Stimulated activated naive CD4-positive, alpha-beta T cell treated with Interleukin-2 at 50 U/mL for 16 hours (primary cell): ENCODE measurements around the gene CNNM3.
"Not testable (repeated sequence)": the region's sequence is repeated elsewhere in the genome, so short reads cannot be mapped to it uniquely, and the experiment has no call there.

Experiments used
- DNase-seq: peaks from one replicate; lab custom pipeline; 2025; lab: John Stamatoyannopoulos, UW

Gene CNNM3

GRCh38 chr2:96799623-96799935 is 16.5 kb upstream of the CNNM3 start:
- DNase-seq = no peak

DNA sequence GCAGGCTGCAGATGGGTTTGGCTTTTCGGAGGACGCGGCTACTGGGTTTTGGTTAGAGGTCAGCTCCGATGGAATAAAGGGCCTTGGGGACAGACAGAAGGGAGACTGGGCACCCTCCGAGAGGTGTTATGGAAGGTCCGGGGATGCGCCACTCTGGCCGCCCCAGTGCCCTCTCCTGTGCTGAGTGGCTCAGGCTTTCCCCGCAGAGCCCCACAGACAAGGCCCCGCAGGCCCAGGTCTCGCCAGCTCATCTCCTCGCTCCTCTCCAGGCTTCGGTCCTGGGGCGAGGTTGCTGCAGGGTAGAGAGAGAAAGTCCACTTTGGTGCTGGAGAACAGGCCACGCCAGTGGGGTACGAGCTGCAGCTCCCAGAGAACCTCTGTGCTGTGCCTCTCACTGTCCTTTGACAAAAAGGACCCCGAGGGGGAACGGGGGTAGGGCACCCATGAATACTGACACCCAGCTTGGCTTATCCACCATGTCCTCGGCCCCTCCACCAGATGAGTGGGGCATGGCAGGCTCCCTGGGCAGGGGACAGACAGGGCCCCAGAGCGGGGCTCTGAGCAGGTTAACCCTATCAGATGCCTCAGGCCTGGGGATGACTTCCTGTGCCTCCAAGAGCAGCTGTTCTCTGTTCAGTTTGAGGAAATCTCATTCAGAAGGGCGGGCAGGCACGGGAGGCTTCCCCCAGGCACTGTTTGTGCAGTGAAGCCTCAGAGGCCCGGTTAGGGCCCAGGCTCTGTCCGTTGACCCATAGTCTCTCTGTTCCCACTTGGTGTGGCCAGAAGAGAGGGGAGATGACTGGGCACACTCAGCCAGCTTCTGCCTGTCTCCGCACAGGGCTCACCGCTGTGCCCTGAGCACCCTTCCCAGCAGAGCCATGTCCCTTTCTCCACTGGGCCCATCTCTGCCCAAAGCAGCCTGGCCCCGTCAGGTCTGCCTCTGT is 15.7 kb upstream of the CNNM3 start:
- no peak for DNase-seq

- DNase-seq = peak; percentile 68
Observed at GRCh38 chr2:96801005-96801785, 14.9 kb upstream of the CNNM3 start.

DNA sequence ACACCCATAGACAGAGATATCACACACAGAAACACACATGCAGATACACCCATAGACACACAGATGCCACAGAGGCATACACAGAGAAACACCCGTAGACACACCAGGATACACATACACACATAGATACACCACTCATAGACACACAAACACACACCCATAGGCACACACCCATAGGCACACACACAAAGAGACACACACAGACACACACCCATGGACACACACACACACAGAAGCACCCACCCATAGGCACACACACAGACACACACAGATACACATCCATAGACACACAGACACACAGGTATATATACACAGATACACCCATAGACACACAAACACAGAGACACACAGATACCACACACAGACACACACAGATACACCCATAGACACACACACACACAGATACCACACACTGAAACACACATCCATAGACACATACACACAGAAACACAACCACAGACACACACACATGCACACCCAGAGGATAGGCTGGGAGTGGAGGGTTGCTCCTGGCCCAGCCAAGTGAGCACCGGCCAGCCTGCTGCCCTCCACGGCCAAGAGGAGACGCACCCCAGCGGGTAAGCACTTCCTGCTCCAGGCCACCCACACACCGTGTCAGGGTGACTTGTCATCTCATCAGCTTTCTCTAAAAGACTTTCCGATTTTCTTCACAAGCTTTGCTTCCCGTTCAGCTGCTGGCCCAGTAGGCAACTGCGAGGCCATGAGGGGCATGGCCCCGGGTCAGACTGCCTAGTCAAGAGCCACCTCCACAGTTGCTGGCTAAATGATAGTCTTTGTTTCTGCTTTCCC is 14.1 kb upstream of the CNNM3 start:
- peak; percentile 56 for DNase-seq

- no peak for DNase-seq
Observed at GRCh38 chr2:96802721-96803120, 13.3 kb upstream of the CNNM3 start.

- DNase-seq = no peak
Observed at GRCh38 chr2:96804986-96805385, 11.1 kb upstream of the CNNM3 start.

- not testable (repeated sequence) for DNase-seq
Observed at GRCh38 chr2:96805946-96806345, 10.1 kb upstream of the CNNM3 start.

GRCh38 chr2:96806468-96807126 is 9.5 kb upstream of the CNNM3 start:
- DNase-seq = peak; percentile 30

DNA sequence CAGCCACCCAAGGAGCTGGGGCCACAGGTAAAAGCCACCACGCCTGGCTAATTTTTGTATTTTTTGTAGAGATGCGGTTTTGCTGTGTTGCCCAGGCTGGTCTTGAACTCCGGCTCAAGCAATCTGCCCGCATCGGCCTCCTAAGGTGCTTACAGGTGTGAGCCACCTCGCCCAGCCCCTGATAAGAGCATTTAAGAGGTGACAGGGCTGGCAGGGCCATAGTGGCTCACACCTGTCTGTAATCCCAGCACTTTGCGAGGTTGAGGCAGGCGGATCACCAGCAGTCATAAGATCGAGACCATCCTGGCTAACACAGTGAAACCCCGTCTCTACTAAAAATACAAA is 9.0 kb upstream of the CNNM3 start:
- DNase-seq = no peak

GRCh38 chr2:96808176-96808837 is 7.8 kb upstream of the CNNM3 start:
- DNase-seq = no peak

DNA sequence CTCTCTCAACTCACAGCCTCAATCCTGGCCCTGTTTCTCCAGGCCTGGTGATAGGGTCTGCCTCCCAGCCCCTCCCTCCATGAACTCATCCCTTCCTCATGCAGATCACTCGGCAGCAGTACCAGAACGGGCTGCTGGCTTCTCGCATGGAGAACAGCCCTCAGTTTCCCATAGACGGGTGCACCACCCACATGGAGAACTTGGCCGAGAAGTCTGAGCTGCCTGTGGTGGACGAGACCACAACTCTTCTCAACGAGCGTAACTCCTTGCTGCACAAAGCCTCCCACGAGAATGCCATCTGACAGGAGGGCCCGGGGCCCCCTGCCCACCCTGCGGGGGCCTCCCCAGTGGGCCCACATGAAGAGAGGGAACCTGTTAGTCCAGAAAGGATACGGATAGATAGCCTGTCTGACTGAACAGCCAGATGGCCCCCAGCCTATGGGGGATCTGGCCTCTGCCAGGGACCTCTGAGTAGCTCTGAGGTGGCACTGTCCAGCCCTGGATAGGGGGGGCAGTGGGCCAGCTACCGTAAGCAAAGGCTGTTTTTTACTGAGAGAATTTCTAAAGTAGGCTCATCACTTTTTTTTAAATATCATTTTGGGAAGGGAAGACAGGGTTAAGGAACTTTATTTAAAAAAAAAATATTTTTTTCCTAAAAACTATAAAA is 6.7 kb upstream of the CNNM3 start:
- no peak for DNase-seq

GRCh38 chr2:96809951-96810782 is 5.9 kb upstream of the CNNM3 start:
- DNase-seq = no peak

- no peak for DNase-seq
Observed at GRCh38 chr2:96810783-96811192, 5.3 kb upstream of the CNNM3 start.

GRCh38 chr2:96811917-96812316 is 4.2 kb upstream of the CNNM3 start:
- DNase-seq = no peak

DNA sequence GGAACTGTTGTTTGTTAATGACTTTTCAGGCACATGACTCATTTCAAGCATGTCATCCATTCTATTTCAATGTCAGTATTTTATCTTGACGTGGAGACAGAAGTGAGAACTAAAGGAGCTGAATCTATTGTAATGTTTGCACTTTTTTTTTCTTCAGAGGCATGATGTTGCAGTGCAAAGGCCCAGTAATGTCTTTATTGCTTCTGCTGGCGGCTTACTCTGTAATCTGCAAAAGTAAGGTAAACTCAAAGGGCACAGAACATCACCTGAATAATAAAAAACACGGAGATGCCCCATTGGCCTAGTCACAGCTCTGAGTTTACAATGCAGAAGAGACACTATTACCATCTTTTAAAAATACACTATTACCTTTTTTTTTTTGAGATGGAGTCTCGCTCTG is 2.4 kb upstream of the CNNM3 start:
- DNase-seq = no peak

GRCh38 chr2:96815326-96816126 is 542 bp upstream of the CNNM3 start:
- DNase-seq = peak; percentile 14

DNA sequence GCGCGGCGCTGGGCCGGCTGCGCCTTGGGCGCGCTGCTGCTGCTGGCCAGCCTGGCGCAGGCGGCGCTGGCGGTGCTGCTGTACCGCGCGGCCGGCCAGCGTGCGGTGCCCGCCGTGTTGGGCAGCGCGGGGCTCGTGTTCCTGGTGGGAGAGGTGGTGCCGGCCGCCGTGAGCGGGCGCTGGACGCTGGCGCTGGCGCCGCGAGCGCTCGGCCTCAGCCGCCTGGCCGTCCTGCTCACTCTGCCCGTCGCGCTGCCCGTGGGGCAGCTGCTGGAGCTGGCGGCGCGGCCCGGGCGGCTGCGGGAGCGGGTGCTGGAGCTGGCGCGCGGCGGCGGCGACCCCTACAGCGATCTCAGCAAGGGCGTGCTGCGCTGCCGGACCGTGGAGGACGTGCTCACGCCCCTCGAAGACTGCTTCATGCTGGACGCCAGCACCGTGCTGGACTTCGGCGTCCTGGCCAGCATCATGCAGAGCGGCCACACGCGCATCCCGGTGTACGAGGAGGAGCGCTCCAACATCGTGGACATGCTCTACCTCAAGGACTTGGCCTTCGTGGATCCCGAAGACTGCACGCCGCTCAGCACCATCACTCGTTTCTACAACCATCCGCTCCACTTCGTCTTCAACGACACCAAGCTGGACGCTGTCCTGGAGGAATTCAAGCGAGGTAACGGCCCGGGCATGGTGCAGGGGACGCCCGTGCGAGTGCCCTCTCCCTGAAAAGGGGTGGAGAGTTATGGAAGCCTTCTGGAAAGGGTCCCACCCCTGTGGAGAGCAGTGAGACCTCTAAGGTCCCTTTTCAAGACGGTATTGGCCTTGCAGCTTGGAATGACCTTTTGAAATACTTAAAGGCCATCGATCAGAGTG is 1.0 kb downstream of the CNNM3 start:
- DNase-seq = no peak

- DNase-seq = no peak
Observed at GRCh38 chr2:96817882-96818281, 1.8 kb downstream of the CNNM3 start.
